NT2/D1 (cell line): ENCODE measurements around the gene AGA.

Experiments used
- SUZ12 ChIP-seq: IDR thresholded peaks from 2 replicates; pipeline ENCODE4 v1.6.1; 2011; ENCODE audit not compliant: insufficient read length, insufficient read depth; ENCODE audit errors: extremely low read depth
- YY1 ChIP-seq: IDR thresholded peaks from 2 replicates; pipeline ENCODE4 v1.6.1; 2011; ENCODE audit not compliant: insufficient read length, insufficient read depth

DNA sequence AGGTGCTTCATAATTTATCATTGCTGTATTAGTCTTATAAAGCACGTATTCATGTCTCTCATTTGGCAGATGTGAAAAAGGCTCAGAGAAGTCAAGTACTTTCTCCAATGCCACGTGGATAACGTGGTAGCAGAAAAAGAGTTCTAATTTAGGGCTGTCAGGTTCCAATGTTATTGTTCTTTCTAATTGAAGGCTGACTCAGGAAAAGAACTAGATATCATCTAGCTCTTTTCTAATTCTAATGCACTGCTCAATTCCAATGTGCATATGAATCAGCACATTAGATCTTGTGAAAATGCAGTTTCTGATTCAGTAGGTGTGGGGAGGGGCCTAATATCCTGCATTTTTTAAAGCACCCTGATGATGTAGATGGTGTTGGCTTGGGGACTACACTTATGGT lies 22.8 kb downstream of the AGA start:
- TF ChIP-seq YY1 (no peak), SUZ12 (no peak)
